GM18951 (cell line): ENCODE measurements around the gene ATP5F1D.
A peak's percentile ranks its signal among the peaks of the same experiment; 100 is the strongest.
"Not testable (repeated sequence)": the region's sequence is repeated elsewhere in the genome, so short reads cannot be mapped to it uniquely, and the experiment has no call there.

Source experiments
- POLR2A ChIP-seq: IDR thresholded peaks from 4 replicates; pipeline ENCODE4 v1.6.1; 2011; ENCODE audit warnings: mild to moderate bottlenecking; ENCODE audit not compliant: insufficient read length, insufficient read depth; ENCODE audit errors: extremely low read depth
- in situ Hi-C: fragments of 300-500 bp; cut with MboI; formaldehyde crosslinking; loops from one replicate; pipeline ENCODE4 v1.12.0; 2022; ENCODE audit warnings: low sequenced_read_pairs, mixed read lengths, inconsistent platforms; ENCODE audit not compliant: unreplicated experiment

The ATP5F1D gene

DNA sequence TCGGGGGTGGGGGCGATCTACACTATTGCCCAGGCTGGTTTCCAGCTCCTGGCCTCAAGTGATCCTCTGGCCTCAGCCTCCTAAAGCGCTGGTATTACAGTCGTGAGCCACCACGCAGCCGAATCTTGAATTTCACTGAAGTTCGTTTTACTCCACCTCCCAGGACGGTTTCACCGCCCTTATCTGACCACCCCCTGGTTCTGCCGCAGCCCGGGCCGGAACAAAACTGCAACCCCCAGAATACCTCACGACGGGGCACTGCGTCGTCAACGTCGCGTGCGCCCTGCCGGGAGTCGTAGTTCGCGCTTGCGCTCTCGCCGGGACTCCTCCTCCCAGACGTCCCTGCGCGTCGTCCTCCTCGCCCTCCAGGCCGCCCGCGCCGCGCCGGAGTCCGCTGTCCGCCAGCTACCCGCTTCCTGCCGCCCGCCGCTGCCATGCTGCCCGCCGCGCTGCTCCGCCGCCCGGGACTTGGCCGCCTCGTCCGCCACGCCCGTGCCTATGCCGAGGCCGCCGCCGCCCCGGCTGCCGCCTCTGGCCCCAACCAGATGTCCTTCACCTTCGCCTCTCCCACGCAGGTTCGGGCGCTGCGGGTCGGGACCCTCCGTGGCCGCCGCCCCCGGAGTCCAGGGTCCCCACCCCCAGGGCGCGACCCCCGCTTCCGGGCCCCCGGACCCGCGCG lies at the start of gene ATP5F1D:
Gene ATP5F1D, plus strand, starts transcription at position 335 of the 679 bp plus-strand sequence. Its CDS starts 100 bp downstream, at position 435.
- in situ Hi-C loops = no loop called here

DNA sequence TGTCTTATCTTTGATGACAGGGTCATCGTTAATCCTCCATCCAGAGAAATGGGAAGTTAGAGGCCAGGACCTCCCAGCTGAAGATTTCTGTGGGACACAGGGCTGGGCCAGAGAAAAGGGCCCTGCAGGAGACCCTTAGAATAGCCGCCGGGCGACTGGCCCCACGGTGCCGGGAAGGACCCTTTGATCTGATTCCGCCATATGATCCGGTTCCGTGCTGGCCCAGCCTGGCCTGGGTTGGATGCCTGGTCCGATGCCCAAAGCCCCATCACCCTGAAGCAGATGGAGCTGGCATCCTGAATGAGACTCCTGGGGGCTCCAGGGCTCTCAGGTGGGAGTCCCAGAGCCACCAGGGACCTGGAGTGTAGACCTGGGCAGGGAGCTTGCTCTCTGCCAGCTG lies 42.0 kb upstream of the ATP5F1D start:
- in situ Hi-C loops = no loop called here
- no peak for TF ChIP-seq POLR2A

More for the DNA sequence above, at the start of gene ATP5F1D:
- TF ChIP-seq POLR2A = peak; percentile 83

DNA sequence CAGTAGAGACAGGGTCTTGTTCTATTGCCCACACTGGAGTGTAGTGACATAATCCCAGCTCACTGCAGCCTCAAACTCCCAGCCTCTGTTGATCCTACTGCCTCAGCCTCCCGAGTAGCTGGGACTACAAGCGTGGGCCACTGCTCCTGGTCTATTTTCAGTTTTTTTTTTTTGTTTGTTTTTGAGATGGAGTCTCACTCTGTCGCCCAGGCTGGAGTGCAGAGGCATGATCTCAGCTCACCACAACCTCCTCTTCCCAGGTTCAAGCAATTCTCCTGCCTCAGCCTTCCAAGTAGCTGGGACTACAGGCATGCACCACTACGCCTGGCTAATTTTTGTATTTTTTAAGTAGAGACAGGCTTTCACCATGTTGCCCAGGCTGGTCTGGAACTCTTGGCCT lies 40.9 kb upstream of the ATP5F1D start:
- in situ Hi-C loops = not testable (repeated sequence)

DNA sequence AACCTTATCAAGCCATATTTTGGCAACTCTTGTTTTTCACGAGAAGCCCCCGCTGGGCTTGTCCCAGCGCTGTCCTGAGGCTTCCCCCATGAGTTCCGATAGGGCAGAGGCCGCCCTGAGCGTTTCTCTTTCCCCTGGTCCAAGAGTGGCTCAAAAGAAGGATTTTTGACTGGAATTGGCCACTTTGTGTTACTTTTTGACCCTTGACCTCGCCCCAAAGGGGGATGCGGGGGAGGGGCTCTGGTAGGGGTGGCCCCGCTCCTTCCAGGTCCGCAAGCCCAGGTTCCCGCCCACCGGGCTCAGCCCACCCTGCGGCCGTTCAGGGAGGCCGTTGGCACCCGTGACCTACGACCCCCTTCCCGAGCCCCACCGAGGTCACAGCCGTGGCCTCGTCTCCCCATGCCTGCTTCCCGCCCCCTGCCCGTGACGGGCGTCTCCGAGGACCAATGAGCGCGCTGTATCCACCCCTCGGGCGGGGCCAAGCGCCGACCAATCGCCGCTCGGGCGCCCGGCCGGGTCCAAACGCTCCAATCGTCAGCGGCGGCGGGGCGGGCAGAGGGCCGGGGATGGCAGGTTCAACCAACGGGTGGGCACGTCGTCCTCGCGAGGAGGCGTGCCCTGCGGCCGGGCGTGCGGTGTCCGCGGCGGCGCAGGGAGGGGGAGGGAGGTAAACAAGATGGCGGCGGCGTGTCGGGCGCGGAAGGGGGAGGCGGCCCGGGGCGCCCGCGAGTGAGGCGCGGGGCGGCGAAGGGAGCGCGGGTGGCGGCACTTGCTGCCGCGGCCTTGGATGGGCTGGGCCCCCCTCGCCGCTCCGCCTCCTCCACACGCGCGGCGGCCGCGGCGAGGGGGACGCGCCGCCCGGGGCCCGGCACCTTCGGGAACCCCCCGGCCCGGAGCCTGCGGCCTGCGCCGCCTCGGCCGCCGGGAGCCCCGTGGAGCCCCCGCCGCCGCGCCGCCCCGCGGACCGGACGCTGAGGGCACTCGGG lies 36.1 kb upstream of the ATP5F1D start, which contains the start of gene STK11:
Gene STK11, plus strand, starts transcription at position 665 of the 986 bp plus-strand sequence. CDS start 1,136 bp downstream, outside the sequence.
- peak; percentile 79 for TF ChIP-seq POLR2A
- in situ Hi-C loops = no loop called here

DNA sequence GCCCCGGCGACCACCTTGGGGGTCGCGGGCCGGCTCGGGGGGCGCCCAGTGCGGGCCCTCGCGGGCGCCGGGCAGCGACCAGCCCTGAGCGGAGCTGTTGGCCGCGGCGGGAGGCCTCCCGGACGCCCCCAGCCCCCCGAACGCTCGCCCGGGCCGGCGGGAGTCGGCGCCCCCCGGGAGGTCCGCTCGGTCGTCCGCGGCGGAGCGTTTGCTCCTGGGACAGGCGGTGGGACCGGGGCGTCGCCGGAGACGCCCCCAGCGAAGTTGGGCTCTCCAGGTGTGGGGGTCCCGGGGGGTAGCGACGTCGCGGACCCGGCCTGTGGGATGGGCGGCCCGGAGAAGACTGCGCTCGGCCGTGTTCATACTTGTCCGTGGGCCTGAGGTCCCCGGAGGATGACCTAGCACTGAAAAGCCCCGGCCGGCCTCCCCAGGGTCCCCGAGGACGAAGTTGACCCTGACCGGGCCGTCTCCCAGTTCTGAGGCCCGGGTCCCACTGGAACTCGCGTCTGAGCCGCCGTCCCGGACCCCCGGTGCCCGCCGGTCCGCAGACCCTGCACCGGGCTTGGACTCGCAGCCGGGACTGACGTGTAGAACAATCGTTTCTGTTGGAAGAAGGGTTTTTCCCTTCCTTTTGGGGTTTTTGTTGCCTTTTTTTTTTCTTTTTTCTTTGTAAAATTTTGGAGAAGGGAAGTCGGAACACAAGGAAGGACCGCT lies 35.2 kb upstream of the ATP5F1D start:
- in situ Hi-C loops = no loop called here
- peak; percentile 3 for TF ChIP-seq POLR2A

DNA sequence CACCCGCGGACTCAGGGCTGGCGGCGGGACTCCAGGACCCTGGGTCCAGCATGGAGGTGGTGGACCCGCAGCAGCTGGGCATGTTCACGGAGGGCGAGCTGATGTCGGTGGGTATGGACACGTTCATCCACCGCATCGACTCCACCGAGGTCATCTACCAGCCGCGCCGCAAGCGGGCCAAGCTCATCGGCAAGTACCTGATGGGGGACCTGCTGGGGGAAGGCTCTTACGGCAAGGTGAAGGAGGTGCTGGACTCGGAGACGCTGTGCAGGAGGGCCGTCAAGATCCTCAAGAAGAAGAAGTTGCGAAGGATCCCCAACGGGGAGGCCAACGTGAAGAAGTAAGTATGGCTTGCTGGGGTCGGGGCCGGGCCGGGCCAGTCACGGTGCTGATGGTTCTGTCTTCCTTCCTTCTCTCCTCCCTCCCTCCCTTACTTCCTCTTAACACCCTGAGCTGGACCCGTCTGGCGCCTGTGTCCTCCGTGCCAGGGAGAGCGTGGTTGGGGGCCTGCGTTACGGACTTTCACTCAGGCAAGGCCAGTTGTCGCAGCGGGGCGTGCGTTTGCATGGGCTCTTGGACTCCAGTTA lies 34.6 kb upstream of the ATP5F1D start:
- in situ Hi-C loops = no loop called here
- TF ChIP-seq POLR2A = no peak

DNA sequence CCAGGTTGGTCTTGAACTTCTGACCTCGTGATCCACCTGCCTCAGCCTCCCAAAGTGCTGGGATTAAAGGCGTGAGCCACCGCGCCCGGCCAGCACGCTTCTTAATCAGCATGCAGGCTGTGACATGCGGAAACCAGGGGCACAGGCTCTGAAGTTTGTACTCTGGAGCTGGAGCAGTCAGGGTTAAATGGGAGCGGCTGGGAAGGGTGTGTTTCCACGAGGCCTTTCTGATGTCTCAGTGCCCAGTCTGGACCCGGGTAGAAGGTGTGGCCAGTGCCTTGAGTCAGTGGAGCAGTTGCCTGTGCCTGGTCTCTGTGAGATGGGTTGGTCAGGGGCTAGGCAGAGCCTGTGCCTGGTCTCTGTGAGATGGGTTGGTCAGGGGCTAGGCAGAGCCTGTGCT lies 32.7 kb upstream of the ATP5F1D start:
- in situ Hi-C loops = not testable (repeated sequence)

DNA sequence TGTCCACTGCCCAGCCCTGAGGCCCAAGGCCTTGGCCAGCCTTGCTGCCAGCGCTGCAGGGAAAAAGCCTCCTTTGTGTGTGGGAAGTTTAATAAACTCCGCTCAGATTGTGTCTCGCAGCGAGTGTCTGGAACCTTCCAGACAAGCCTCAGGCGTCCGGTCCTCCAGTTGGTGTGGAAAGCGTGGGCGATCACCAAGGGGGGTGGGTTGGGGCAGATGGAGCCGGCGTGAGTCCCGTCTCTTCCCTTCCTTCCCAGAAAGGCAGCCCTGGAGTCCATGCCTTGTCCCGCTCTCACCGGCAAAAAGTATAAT lies 31.4 kb upstream of the ATP5F1D start:
- in situ Hi-C loops = no loop called here
- TF ChIP-seq POLR2A = no peak

DNA sequence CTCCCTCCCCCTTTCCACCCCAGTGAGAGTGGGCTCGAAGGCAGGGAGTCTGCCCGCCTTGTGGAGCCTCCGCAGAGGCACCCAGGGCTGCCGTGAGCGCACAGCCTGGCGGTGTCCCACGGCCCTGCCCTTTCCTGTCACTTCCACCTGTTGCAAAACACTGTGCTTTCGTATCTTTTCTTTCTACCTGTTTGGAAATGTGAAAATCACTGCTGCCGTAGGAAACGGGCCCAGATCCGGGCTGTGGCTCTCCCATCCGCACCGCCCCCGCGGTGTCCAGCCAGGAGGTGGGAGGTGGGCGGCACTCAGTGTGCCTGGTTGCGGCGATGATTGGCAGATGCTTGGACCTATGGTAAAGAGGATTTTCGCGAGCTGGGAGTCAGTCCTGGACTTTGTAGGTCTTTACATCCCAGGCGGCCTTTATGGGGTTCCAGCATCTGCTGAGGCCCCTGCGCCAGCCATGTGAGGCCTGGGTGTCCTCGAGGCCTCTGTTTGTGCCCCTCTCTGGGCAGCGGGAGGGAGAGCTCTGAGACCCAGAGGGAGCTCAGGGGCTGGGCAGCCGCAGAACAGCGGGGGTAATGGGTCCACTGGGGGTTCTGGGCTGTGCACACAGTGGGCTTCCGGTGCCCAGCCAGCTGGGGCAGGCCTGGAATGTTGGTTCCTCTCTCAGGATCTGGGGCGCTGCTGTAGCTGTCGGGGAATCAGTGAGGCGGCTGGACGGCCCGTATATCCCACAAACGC lies 29.9 kb upstream of the ATP5F1D start:
- no peak for TF ChIP-seq POLR2A
- in situ Hi-C loops = no loop called here

DNA sequence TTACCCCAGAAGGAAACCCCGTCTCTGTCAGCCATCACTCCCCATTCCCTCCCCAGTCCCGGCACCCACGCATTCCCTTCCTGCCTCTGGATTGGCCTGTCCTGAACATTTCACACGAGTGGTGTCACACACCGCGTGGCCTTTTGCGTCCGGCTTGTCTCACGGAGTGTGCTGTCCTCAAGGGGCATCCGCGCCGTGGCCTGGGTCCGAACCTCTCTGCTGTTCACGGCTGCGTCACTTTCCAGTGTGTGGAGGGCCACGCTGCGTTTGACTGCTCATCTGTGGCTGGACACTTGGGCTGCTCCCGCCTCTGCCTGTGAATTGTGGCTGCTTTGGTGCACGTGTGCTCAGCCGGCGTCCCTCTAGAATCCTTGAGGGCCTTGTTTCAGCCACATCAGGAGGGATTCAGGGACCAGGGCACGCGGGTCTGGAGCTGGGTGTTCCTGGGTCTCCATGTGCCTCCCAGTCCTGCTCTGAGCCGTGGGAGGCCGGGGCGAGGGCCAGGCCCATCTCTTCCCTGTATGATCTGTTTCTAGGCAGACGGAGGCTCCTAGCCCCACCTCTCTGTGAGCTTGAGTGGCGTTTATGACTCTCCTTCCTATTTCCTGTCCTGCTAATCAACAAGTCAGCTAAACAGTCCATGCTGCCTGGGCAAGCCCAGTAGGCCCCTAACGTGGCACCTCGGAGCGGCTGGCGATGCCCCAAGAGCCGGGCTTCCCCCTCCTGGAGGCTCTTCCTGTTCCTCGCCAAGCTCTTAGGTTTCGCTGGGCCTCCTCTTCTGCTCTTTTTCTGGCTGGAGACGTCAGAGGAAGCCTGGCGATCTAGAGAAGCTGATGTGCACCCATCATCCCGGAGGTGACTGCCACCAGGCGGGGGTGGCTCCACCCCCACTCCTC lies 27.9 kb upstream of the ATP5F1D start:
- peak; percentile 38 for TF ChIP-seq POLR2A
- in situ Hi-C loops = no loop called here

DNA sequence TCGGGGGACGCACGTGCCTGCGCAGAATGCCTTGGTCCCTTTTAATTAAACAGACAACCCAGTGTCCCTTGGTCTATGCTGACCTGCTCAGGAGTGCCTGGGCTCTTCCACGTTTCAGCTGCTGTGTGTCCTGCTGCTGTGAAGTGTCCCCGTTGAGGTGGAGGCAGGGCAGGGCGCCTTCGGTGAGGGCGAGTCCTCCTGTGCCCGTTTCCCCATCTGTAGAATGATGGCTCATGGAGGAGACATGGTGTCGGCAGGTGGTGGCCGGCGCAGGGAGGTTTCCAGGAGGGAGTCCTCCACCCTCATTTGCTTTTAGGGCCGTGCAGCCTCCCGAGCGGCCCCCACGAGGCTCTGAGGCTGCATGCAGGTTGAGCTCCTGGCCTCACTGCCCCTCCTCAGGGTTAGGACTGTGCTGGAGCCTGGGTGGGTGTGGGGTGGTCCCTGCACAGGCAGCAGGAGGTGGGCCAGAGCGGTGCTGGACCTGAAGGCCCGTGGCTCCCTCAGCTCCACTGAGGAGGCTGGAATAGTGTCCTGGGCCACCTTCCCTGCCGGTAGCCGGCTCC lies 27.2 kb upstream of the ATP5F1D start:
- in situ Hi-C loops = no loop called here
- no peak for TF ChIP-seq POLR2A
